Spinal cord (tissue), 10 donors: ENCODE measurements around the gene AUTS2. TPM values are rescaled to one million over a fixed set of nuclear protein-coding genes. Genes with fewer than 3 reads are reported as not detected.

Experiments used
- DNase-seq, 6 donors: peaks; one replicate each; pipeline versions ENCODE4 v3.0.0 to v3.0.0-alpha.2; 2013 to 2015; ENCODE audit warnings: low spot score in 6 of 6, low read depth in 4 of 6
- H3K27ac ChIP-seq: one replicate; pipeline ENCODE4 v1.5.1; 2013; ENCODE audit warnings: low read depth, low read length, control low read depth
- H3K27me3 ChIP-seq: one replicate; pipeline ENCODE4 v1.6.1; 2013; ENCODE audit warnings: low read length; ENCODE audit not compliant: control insufficient read depth, insufficient read depth
- H3K36me3 ChIP-seq: one replicate; pipeline ENCODE4 v1.6.1; 2013; ENCODE audit warnings: low read length; ENCODE audit not compliant: control insufficient read depth, insufficient read depth
- H3K4me1 ChIP-seq: one replicate; pipeline ENCODE4 v1.6.1; 2013; ENCODE audit warnings: low read length; ENCODE audit not compliant: control insufficient read depth, insufficient read depth
- H3K4me3 ChIP-seq: one replicate; pipeline ENCODE4 v1.5.1; 2013; ENCODE audit warnings: low read depth, low read length, control low read depth
- H3K9me3 ChIP-seq: one replicate; pipeline ENCODE4 v1.6.1; 2013; ENCODE audit warnings: low read length; ENCODE audit not compliant: control insufficient read depth, insufficient read depth
- WGBS: methylation state at CpG from one replicate; pipeline ENCODE4 v1.1.5; 2013; ENCODE audit warnings: missing lambda C conversion rate; ENCODE audit not compliant: insufficient coverage; 5-methylcytosine and 5-hydroxymethylcytosine counted together
- polyA plus RNA-seq, 2 donors: library from polyadenylated mRNA; unstranded; fragments of 120-200 nt; gene quantifications; one replicate each; pipeline ENCODE4 v1.2.1, GENCODE V29; 2013; ENCODE audit not compliant: insufficient read length in 2 of 2
- total RNA-seq, 2 donors: library from RNA; depleted of rRNA in 1 of 2; stranded (reverse); fragments of 120-200 nt in 1 of 2; fragments of >200 nt in 1 of 2; gene quantifications; one replicate each; pipeline versions ENCODE4 v1.2.3 to v1.2.4, GENCODE V29; 2013 to 2014
- donor health status: healthy.

AUTS2 gene
- total and polyA plus RNA-seq, 4 donors = 56.2 to 214 (median 135) TPM

GRCh38 chr7:69690329-69690728 is 92.1 kb downstream of the AUTS2 start:
- Histone ChIP-seq H3K4me1 (no peaks in the 10 kb centered on the region), H3K4me3 (no peak overlapping the region), H3K9me3 (no peaks in the 10 kb centered on the region), H3K36me3 (peaks cover 10% of the 10 kb centered on the region), H3K27ac (no peak overlapping the region), H3K27me3 (no peaks in the 10 kb centered on the region)
- WGBS = 84% methylated on average over 6 of the region's 6 CpGs
- no peak for DNase-seq

GRCh38 chr7:69691327-69691726 is 93.1 kb downstream of the AUTS2 start:
- 86% methylated on average over 6 of the region's 6 CpGs for WGBS
- Histone ChIP-seq H3K27me3 (no peaks in the 10 kb centered on the region), H3K36me3 (peaks cover 10% of the 10 kb centered on the region), H3K27ac (no peak overlapping the region), H3K4me1 (no peaks in the 10 kb centered on the region), H3K4me3 (no peak overlapping the region), H3K9me3 (no peaks in the 10 kb centered on the region)
- DNase-seq = no peak

- Histone ChIP-seq H3K9me3 (no peaks in the 10 kb centered on the region), H3K4me1 (no peaks in the 10 kb centered on the region), H3K27ac (no peak overlapping the region), H3K36me3 (peaks cover 10% of the 10 kb centered on the region), H3K4me3 (no peak overlapping the region), H3K27me3 (no peaks in the 10 kb centered on the region)
- DNase-seq = no peak
- 81% methylated on average over 2 of the region's 4 CpGs for WGBS
These were observed 93.5 kb downstream of the AUTS2 start for GRCh38 chr7:69691734-69692133.

- Histone ChIP-seq H3K27ac (no peak overlapping the region), H3K9me3 (no peaks in the 10 kb centered on the region), H3K4me1 (no peaks in the 10 kb centered on the region), H3K4me3 (no peak overlapping the region), H3K36me3 (peaks cover 10% of the 10 kb centered on the region), H3K27me3 (no peaks in the 10 kb centered on the region)
- 100% methylated on average over 1 of the region's 3 CpGs for WGBS
- no peak for DNase-seq
These were observed 94.3 kb downstream of the AUTS2 start for GRCh38 chr7:69692611-69693010.

- H3K36me3 ChIP-seq = peaks cover 10% of the 10 kb centered on the region
- H3K4me3 ChIP-seq = no peak overlapping the region
- DNase-seq = no peak
- no peak overlapping the region for H3K27ac ChIP-seq
- H3K9me3 ChIP-seq = no peaks in the 10 kb centered on the region
- WGBS = 80% methylated on average over 1 of the region's 1 CpG
- no peaks in the 10 kb centered on the region for H3K4me1 ChIP-seq
- no peaks in the 10 kb centered on the region for H3K27me3 ChIP-seq
These were observed 94.8 kb downstream of the AUTS2 start for GRCh38 chr7:69693042-69693441.

GRCh38 chr7:69696054-69696591 is 97.8 kb downstream of the AUTS2 start:
- 76% methylated on average over 4 of the region's 7 CpGs for WGBS
- H3K36me3 ChIP-seq = peaks cover 5% of the 10 kb centered on the region
- no peaks in the 10 kb centered on the region for H3K9me3 ChIP-seq
- no peak overlapping the region for H3K27ac ChIP-seq
- H3K4me1 ChIP-seq = no peaks in the 10 kb centered on the region
- H3K4me3 ChIP-seq = no peak overlapping the region
- H3K27me3 ChIP-seq = no peaks in the 10 kb centered on the region
- DNase-seq = no peak

- Histone ChIP-seq H3K27me3 (no peaks in the 10 kb centered on the region), H3K36me3 (no peaks in the 10 kb centered on the region), H3K4me1 (no peaks in the 10 kb centered on the region), H3K27ac (no peak overlapping the region), H3K4me3 (no peak overlapping the region), H3K9me3 (no peaks in the 10 kb centered on the region)
- DNase-seq = no peak
- 40% methylated on average over 1 of the region's 5 CpGs for WGBS
These were observed 98.7 kb downstream of the AUTS2 start for GRCh38 chr7:69696686-69697685.

- DNase-seq = no peak
- no peaks in the 10 kb centered on the region for H3K9me3 ChIP-seq
- no peaks in the 10 kb centered on the region for H3K27me3 ChIP-seq
- no peak overlapping the region for H3K4me3 ChIP-seq
- no peaks in the 10 kb centered on the region for H3K36me3 ChIP-seq
- no peak overlapping the region for H3K27ac ChIP-seq
- H3K4me1 ChIP-seq = no peaks in the 10 kb centered on the region
- no CpG with 5 or more reads among the region's 5 CpGs for WGBS
These were observed 100.0 kb downstream of the AUTS2 start for GRCh38 chr7:69698109-69698825.

GRCh38 chr7:69699931-69700330 is 101.7 kb downstream of the AUTS2 start:
- WGBS = no CpG with 5 or more reads among the region's 2 CpGs
- no peak for DNase-seq
- no peak overlapping the region for H3K4me3 ChIP-seq
- no peaks in the 10 kb centered on the region for H3K9me3 ChIP-seq
- no peaks in the 10 kb centered on the region for H3K27me3 ChIP-seq
- no peaks in the 10 kb centered on the region for H3K4me1 ChIP-seq
- H3K36me3 ChIP-seq = no peaks in the 10 kb centered on the region
- no peak overlapping the region for H3K27ac ChIP-seq
